D721Med (cell line): ENCODE data around the gene MREG.
"Not testable (repeated sequence)": the region's sequence is repeated elsewhere in the genome, so short reads cannot be mapped to it uniquely, and the experiment has no call there.

Source experiments
- DNase-seq: peaks from one replicate; pipeline ENCODE4 v3.0.0; 2011; ENCODE audit warnings: low spot score; ENCODE audit not compliant: insufficient read length
- FAIRE-seq: peaks from 2 replicates; lab custom pipeline; 2011; peaks lifted over from hg19 to GRCh38; lab: Jason Lieb, UNC
- CTCF ChIP-seq: IDR thresholded peaks from 2 replicates; pipeline ENCODE4 v1.5.1; 2012; ENCODE audit warnings: mild to moderate bottlenecking, control low read depth; ENCODE audit not compliant: insufficient read depth; ENCODE audit errors: missing control alignments

Gene MREG

GRCh38 chr2:215979620-215980019 lies 33.7 kb downstream of the MREG start:
- no peak for FAIRE-seq

GRCh38 chr2:215974700-215975429 lies 38.5 kb downstream of the MREG start:
- no peak for TF ChIP-seq CTCF
- no peak for FAIRE-seq
- no peak for DNase-seq

More at GRCh38 chr2:215979620-215980019, 33.7 kb downstream of the MREG start:
- no peak for DNase-seq
- no peak for TF ChIP-seq CTCF

- DNase-seq (no peak), FAIRE-seq (no peak)
- TF ChIP-seq CTCF = no peak
Observed at GRCh38 chr2:215973954-215974699, 39.2 kb downstream of the MREG start.

- no peak for FAIRE-seq
- DNase-seq = no peak
- no peak for TF ChIP-seq CTCF
Observed at GRCh38 chr2:215973145-215973792, 40.1 kb downstream of the MREG start.

GRCh38 chr2:215971671-215972070 lies 41.7 kb downstream of the MREG start:
- no peak for FAIRE-seq
- TF ChIP-seq CTCF = no peak

GRCh38 chr2:215970894-215971293 lies 42.5 kb downstream of the MREG start:
- FAIRE-seq = not testable (repeated sequence)

More at GRCh38 chr2:215971671-215972070, 41.7 kb downstream of the MREG start:
- DNase-seq = no peak

GRCh38 chr2:215970425-215970824 lies 42.9 kb downstream of the MREG start:
- DNase-seq (no peak), FAIRE-seq (no peak)
- TF ChIP-seq CTCF = no peak

More at GRCh38 chr2:215970894-215971293, 42.5 kb downstream of the MREG start:
- DNase-seq = not testable (repeated sequence)
